HCEC 1CT (cell line): ENCODE measurements around the gene CTSK.

Experiments used
- DNase-seq: peaks from one replicate; pipeline ENCODE4 v3.0.0-alpha.2; 2017

The CTSK gene

GRCh38 chr1:150751443-150751842, 56.6 kb downstream of the CTSK start:
- no peak for DNase-seq

- no peak for DNase-seq
These were observed 58.2 kb downstream of the CTSK start for GRCh38 chr1:150749720-150750311.

GRCh38 chr1:150748878-150749719, 59.0 kb downstream of the CTSK start:
- no peak for DNase-seq
